H9 (cell line): ENCODE measurements around the gene ARID1B. TPM values are rescaled to one million over a fixed set of nuclear protein-coding genes. Genes with fewer than 3 reads are reported as not detected.

Source experiments
- DNase-seq: peaks from one replicate; pipeline ENCODE4 v3.0.0-alpha.2; 2017
- H2AFZ ChIP-seq: one replicate; pipeline ENCODE4 v1.6.1; 2013; ENCODE audit warnings: mild to moderate bottlenecking, low read length, control low read depth, moderate library complexity
- H2AK5ac ChIP-seq: 2 replicates; pipeline ENCODE4 v1.6.1; 2013; ENCODE audit warnings: low read length, control low read depth, mixed read lengths; ENCODE audit not compliant: insufficient read length
- H2BK120ac ChIP-seq: one replicate; pipeline ENCODE4 v1.6.1; 2013; ENCODE audit warnings: low read depth, mild to moderate bottlenecking, low read length, control low read depth, inconsistent platforms; ENCODE audit not compliant: poor library complexity, severe bottlenecking
- H2BK12ac ChIP-seq: 2 replicates; pipeline ENCODE4 v1.6.1; 2013; ENCODE audit warnings: low read length, control low read depth, mixed read lengths, low read depth; ENCODE audit not compliant: insufficient read length
- H2BK15ac ChIP-seq: 2 replicates; pipeline ENCODE4 v1.6.1; 2013; ENCODE audit warnings: low read depth, low read length, control low read depth
- H2BK20ac ChIP-seq: one replicate; pipeline ENCODE4 v1.6.1; 2013; ENCODE audit warnings: low read depth, mild to moderate bottlenecking, low read length, control low read depth, inconsistent platforms; ENCODE audit not compliant: poor library complexity, severe bottlenecking
- H2BK5ac ChIP-seq: 2 replicates; pipeline ENCODE4 v1.6.1; 2013; ENCODE audit warnings: low read length, control low read depth, mixed read lengths; ENCODE audit not compliant: insufficient read length
- H3K14ac ChIP-seq: 2 replicates; pipeline ENCODE4 v1.6.1; 2013; ENCODE audit warnings: low read length, control low read depth; ENCODE audit not compliant: insufficient read depth
- H3K18ac ChIP-seq: 2 replicates; pipeline ENCODE4 v1.6.1; 2013; ENCODE audit warnings: low read depth, mild to moderate bottlenecking, mixed read lengths, low read length, control low read depth; ENCODE audit not compliant: insufficient read length
- H3K23ac ChIP-seq: 2 replicates; pipeline ENCODE4 v1.6.1; 2013; ENCODE audit warnings: low read length, control low read depth, mixed read lengths, low read depth; ENCODE audit not compliant: insufficient read length
- H3K23me2 ChIP-seq: 2 replicates; pipeline ENCODE4 v1.6.1; 2013; ENCODE audit warnings: low read depth, mild to moderate bottlenecking, mixed read lengths, low read length, control low read depth; ENCODE audit not compliant: insufficient read length, poor library complexity, severe bottlenecking
- H3K27ac ChIP-seq: 2 replicates; pipeline ENCODE4 v1.5.1; 2013; ENCODE audit warnings: low read length, control low read depth, mixed read lengths, low read depth; ENCODE audit not compliant: insufficient read length
- H3K27me3 ChIP-seq: 2 replicates; pipeline ENCODE4 v1.6.1; 2013; ENCODE audit warnings: low read length, control low read depth, inconsistent platforms; ENCODE audit not compliant: insufficient read depth
- H3K4ac ChIP-seq: 2 replicates; pipeline ENCODE4 v1.6.1; 2013; ENCODE audit warnings: low read depth, mild to moderate bottlenecking, control low read depth, inconsistent platforms, low read length, moderate library complexity
- H3K4me1 ChIP-seq: 2 replicates; pipeline ENCODE4 v1.6.1; 2013; ENCODE audit warnings: low read length, control low read depth, inconsistent platforms; ENCODE audit not compliant: insufficient read depth
- H3K4me2 ChIP-seq: 2 replicates; pipeline ENCODE4 v1.6.1; 2013; ENCODE audit warnings: low read length, control low read depth, mixed read lengths; ENCODE audit not compliant: insufficient read length, insufficient read depth
- H3K56ac ChIP-seq: 2 replicates; pipeline ENCODE4 v1.6.1; 2013; ENCODE audit warnings: low read depth, mild to moderate bottlenecking, mixed read lengths, low read length, control low read depth; ENCODE audit not compliant: insufficient read length
- H3K79me1 ChIP-seq: 2 replicates; pipeline ENCODE4 v1.6.1; 2013; ENCODE audit warnings: low read depth, mild to moderate bottlenecking, moderate library complexity, low read length, control low read depth, inconsistent platforms; ENCODE audit not compliant: insufficient read depth, poor library complexity, severe bottlenecking
- H3K79me2 ChIP-seq: 2 replicates; pipeline ENCODE4 v1.6.1; 2013; ENCODE audit warnings: low read length, control low read depth, inconsistent platforms; ENCODE audit not compliant: insufficient read depth
- H3K9ac ChIP-seq: 2 replicates; pipeline ENCODE4 v1.6.1; 2013; ENCODE audit warnings: low read length, control low read depth, mixed read lengths; ENCODE audit not compliant: insufficient read length; ENCODE audit errors: extremely low read depth
- H3K9me3 ChIP-seq: one replicate; pipeline ENCODE4 v1.6.1; 2013; ENCODE audit warnings: low read depth, low read length, inconsistent platforms; ENCODE audit not compliant: control insufficient read depth
- H3T11ph ChIP-seq: one replicate; pipeline ENCODE4 v1.6.1; 2013; ENCODE audit warnings: mild to moderate bottlenecking, low read length, control low read depth, inconsistent platforms
- H4K20me1 ChIP-seq: one replicate; pipeline ENCODE4 v1.6.1; 2013; ENCODE audit not compliant: control insufficient read depth, insufficient read length, insufficient read depth
- H4K5ac ChIP-seq: 2 replicates; pipeline ENCODE4 v1.6.1; 2013; ENCODE audit warnings: low read depth, mild to moderate bottlenecking, mixed read lengths, low read length, control low read depth; ENCODE audit not compliant: insufficient read length
- H4K8ac ChIP-seq: replicated peaks from 2 replicates; pipeline ENCODE4 v1.6.1; 2013; ENCODE audit warnings: low read length, control low read depth, mixed read lengths, low read depth; ENCODE audit not compliant: insufficient read length
- H4K91ac ChIP-seq: 2 replicates; pipeline ENCODE4 v1.6.1; 2013; ENCODE audit warnings: low read depth, mild to moderate bottlenecking, moderate library complexity, mixed read lengths, low read length, control low read depth; ENCODE audit not compliant: insufficient read length
- H3K27ac Mint-ChIP-seq, 3 experiments: 2 replicates in 2 of 3; 3 replicates in 1 of 3; pipeline ENCODE4 v1.8.0; 2020 to 2021; ENCODE audit warnings: mixed read lengths in 3 of 3, mild to moderate bottlenecking in 1 of 3, moderate library complexity in 1 of 3
- H3K27me3 Mint-ChIP-seq: 2 replicates; pipeline ENCODE4 v1.8.0; 2021; ENCODE audit warnings: low read depth, mild to moderate bottlenecking, moderate library complexity, mixed read lengths
- H3K36me3 Mint-ChIP-seq, 3 experiments: 2 replicates in 2 of 3; 3 replicates in 1 of 3; pipeline ENCODE4 v1.8.0; 2020 to 2021; ENCODE audit warnings: low read depth in 3 of 3, mixed read lengths in 3 of 3; ENCODE audit not compliant: insufficient read depth in 1 of 3
- H3K4me1 Mint-ChIP-seq, 2 experiments: 2 replicates each; pipeline ENCODE4 v1.8.0; 2020; ENCODE audit warnings: mixed read lengths in 2 of 2
- H3K4me3 Mint-ChIP-seq, 2 experiments: 2 replicates in 1 of 2; 3 replicates in 1 of 2; pipeline ENCODE4 v1.8.0; 2020 to 2021; ENCODE audit warnings: mild to moderate bottlenecking in 2 of 2, mixed read lengths in 2 of 2, moderate library complexity in 1 of 2
- H3K9me3 Mint-ChIP-seq, 2 experiments: 2 replicates in 1 of 2; 3 replicates in 1 of 2; pipeline ENCODE4 v1.8.0; 2020; ENCODE audit warnings: mild to moderate bottlenecking in 2 of 2, mixed read lengths in 2 of 2, moderate library complexity in 1 of 2
- WGBS: extraction: QIAGEN DNeasy Blood & Tissue Kit; methylation state at CpG from one replicate; pipeline ENCODE4 v1.1.7; 2013; ENCODE audit warnings: missing lambda C conversion rate, low lambda C conversion rate, mixed read lengths; ENCODE audit not compliant: insufficient read length; ENCODE audit errors: extremely low coverage; 5-methylcytosine and 5-hydroxymethylcytosine counted together
- total RNA-seq: library from RNA; stranded (reverse); gene quantifications from 2 replicates; pipeline ENCODE4 v1.2.1, GENCODE V29; 2021
- TF ChIP-seq, protein P1 (sequence below): fragments of 200-600 bp; sonication (generic); conservative IDR thresholded peaks from 3 replicates; pipeline ENCODE4 v1.8.0; 2021; ENCODE audit warnings: antibody characterized with exemption, mild to moderate bottlenecking

The ARID1B gene
- total RNA-seq, 1 experiment from 2014 or later, result 88.2 TPM

DNA sequence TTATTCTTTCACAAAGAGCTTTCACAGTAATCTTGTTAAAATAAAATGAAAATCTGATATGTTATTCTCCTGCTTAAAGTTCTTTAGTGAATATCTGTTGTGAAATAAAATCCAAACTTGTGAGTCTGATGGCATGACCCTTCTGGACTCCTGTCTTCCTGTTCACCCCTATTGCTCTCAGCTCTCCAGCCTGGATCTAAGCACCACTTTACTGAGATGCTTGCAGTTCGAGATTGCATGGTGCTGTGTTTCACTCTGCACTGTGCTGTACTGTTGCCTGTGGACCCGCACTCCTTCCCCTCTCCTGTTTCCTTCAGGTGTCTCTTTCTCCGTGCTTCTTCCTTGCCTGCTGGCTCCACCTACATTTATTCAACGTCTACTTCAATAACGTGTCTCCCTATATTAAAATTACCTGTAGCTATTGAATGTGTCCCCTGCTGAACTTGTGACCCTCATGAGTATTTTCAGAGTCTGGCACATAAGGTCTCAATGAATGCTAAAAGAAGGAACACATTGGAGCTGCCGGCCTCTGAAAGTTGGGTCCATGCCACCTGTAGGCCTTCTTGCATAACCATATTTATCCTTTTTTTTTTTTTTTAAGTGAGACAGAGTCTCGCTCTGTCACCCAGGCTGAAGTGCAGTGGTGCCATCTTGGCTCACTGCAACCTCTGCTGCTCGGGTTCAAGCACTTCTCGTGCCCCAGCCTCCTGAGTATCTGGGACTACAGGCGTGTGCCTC is 100.1 kb downstream of the ARID1B start:
- no peaks in the 10 kb centered on the region; a peak in 1 of 5 replicates for H3K9me3 Mint-ChIP-seq
- H4K5ac ChIP-seq, result no peak overlapping the region
- TF ChIP-seq, protein P1, sequence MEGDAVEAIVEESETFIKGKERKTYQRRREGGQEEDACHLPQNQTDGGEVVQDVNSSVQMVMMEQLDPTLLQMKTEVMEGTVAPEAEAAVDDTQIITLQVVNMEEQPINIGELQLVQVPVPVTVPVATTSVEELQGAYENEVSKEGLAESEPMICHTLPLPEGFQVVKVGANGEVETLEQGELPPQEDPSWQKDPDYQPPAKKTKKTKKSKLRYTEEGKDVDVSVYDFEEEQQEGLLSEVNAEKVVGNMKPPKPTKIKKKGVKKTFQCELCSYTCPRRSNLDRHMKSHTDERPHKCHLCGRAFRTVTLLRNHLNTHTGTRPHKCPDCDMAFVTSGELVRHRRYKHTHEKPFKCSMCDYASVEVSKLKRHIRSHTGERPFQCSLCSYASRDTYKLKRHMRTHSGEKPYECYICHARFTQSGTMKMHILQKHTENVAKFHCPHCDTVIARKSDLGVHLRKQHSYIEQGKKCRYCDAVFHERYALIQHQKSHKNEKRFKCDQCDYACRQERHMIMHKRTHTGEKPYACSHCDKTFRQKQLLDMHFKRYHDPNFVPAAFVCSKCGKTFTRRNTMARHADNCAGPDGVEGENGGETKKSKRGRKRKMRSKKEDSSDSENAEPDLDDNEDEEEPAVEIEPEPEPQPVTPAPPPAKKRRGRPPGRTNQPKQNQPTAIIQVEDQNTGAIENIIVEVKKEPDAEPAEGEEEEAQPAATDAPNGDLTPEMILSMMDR, result no peak
- H2BK120ac ChIP-seq, result no peak overlapping the region
- H2BK12ac ChIP-seq, result no peak overlapping the region
- no peak overlapping the region for H3K14ac ChIP-seq
- no peak overlapping the region for H2BK5ac ChIP-seq
- no peak overlapping the region for H3K9ac ChIP-seq
- DNase-seq, result no peak
- no peak overlapping the region for H3K18ac ChIP-seq
- H3K4me1 Mint-ChIP-seq, result peaks cover 54 to 60% of the 10 kb centered on the region in 2 experiments
- H3K27ac Mint-ChIP-seq, result peak overlapping the region in 1 of 3 experiments; percentile 49; a peak in 3 of 7 replicates
- H3K27ac ChIP-seq, result no peak overlapping the region
- H2BK20ac ChIP-seq, result no peak overlapping the region
- peaks cover 9% of the 10 kb centered on the region; the same call in 1 of the 2 replicates for H3K4me1 ChIP-seq
- no peak overlapping the region for H4K91ac ChIP-seq
- no peaks in the 10 kb centered on the region for H3K27me3 ChIP-seq
- H3K79me1 ChIP-seq, result peaks cover 17% of the 10 kb centered on the region
- H3K56ac ChIP-seq, result no peak overlapping the region
- no CpG with 5 or more reads among the region's 10 CpGs for WGBS
- peaks cover 31% of the 10 kb centered on the region; the same call in 1 of the 2 replicates for H3K79me2 ChIP-seq
- no peak overlapping the region for H2AFZ ChIP-seq
- no peak overlapping the region for H3K4me3 Mint-ChIP-seq
- no peak overlapping the region for H2AK5ac ChIP-seq
- no peak overlapping the region for H2BK15ac ChIP-seq
- H3K36me3 Mint-ChIP-seq, result peaks cover 0 to 3% (median 3%) of the 10 kb centered on the region in 3 experiments; a peak in 3 of 7 replicates
- no peaks in the 10 kb centered on the region for H3K27me3 Mint-ChIP-seq
- no peak overlapping the region for H3K4me2 ChIP-seq
- no peak overlapping the region for H3K23ac ChIP-seq
- H3T11ph ChIP-seq, result no peak overlapping the region
- H3K23me2 ChIP-seq, result no peaks in the 10 kb centered on the region
- no peak overlapping the region for H3K4ac ChIP-seq
- no peak overlapping the region for H4K8ac ChIP-seq
- peaks cover 2% of the 10 kb centered on the region for H4K20me1 ChIP-seq
- no peaks in the 10 kb centered on the region for H3K9me3 ChIP-seq
